AG08395 (cell line): ENCODE measurements around the gene ARHGEF10L.
A peak's percentile ranks its signal among the peaks of the same experiment; 100 is the strongest.
"Not testable (repeated sequence)": the region's sequence is repeated elsewhere in the genome, so short reads cannot be mapped to it uniquely, and the experiment has no call there.

Experiments
- DNase-seq: peaks from one replicate; pipeline ENCODE4 v3.0.0; 2012; ENCODE audit warnings: mixed read lengths, low spot score

ARHGEF10L gene

DNA sequence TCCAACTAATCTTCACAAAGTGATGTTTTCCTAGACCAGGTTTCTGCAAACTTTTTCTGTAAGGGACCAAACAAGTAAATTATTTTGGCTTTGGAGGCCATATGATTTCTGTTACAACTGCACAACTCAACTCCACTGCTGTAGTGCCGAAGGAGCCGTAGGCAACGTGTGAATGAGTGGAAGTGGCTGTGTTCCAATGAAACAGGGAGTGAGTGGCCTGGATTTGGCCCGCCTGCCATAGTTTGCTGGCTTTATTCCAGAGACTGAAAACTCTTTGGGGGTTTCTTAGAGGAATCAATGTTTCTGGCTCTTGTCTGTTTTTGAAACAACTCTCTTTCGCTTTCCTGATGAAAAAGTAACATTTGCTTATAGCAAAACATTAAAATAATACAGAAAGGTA lies 203.1 kb downstream of the ARHGEF10L start:
- peak; percentile 38 for DNase-seq

DNA sequence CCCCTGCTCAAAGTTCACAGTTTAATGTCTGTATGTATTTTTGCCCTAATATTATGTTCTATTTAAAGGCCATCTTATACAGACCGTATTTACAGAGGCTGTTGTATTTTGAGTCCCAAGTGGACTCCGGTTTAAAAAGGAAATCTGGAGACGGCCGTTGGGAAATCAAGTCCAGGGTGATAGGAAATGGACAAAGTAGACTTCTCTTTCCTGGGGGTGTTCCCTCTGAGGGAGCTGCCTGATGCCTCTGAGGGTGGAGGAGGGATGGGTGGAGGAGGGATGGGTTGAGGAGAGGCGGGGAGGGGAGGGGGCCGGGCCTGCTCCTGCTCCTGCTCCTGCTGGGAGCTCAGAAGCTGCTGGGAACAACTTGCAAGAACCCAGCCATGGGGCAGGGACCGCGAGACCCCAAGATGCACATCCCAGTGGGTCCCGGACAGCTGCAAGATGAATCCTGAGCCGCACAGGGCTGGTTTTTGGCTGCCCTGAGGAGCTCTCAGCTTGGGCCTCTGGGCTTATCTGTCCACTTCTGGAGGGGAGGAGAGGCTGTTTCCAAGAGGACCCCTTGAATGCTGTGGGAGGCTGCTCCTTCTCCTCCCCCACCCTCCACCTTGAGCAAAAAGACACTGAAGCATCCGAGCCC lies 203.6 kb downstream of the ARHGEF10L start:
- no peak for DNase-seq

DNA sequence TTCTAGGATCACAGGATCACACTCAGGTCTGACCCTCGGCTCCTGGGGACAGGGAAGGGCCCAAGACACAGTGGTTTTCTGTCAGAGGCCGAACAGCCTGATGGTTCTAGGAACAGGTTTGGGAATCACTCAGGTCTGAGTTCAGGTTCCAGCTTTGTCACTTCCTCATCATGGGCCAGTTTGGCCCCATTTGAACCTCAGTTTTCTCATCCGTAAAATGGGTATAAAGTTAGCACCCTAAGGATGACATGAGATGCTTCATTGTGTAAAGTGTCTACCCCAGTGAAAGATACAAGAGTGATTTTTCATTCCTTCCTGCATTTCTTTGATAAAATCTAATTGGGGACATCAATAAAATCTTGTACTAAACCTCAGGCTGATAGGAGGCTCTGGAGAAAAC lies 204.4 kb downstream of the ARHGEF10L start:
- no peak for DNase-seq

DNA sequence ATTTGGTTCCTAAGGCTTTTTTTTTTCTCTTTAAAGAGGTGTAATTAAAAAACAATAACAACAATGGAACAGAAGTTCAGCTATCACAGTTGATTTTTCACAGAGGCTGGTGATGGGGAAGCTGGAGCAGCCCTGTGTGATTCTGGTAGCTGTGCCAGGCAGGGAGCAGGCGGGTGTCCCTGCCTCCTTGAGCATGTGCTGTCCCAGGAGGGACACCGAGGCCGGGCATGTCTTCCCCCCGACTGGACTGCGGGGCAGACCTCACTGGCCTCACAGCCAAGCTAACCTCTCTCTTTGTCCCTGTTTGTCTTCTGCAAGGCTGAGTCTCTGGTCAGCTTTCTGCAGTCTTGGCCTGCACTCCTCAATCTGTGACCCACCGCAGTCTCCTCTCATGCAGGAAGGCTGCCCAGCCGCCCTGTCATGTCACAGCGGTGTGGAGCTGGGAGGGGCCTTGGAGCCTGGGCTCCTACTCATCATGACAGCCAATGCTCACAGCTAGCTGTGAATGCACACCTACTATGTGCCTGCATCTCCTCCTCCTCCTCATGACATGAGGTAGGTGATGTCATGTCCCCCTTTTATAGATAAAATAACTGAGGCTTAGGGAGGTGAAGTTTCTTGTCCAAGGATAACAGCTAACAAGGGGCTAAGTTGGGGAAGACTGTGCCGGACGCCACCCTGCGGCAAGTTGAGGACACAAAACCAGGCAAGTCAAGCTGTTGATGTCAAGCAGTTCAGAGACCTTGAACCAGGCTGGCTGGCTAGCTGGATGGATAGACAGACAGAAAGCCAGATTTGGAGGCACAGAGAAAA lies 205.4 kb downstream of the ARHGEF10L start:
- DNase-seq, result no peak

DNA sequence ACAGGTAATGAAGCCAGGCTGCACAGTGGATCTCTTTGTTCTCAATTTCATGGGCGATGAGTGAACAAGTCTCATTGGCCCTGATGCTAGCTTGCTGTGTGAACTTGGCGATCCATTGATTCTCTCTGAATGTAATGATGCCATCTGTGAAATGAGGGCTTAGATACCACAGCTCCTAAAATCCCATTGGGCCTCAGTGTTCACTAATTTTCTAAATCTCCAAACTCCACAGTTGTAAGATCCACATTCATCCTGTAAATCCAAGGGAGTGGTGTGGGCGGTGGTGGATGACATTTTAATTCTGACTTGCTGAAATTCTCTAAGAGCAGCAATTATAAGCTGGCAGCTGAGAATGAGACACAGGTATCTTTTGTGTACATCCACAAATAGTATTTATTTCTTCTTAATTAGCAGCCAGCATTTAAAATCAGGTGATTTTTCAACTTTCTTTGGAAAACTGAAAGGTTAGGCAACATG lies 206.0 kb downstream of the ARHGEF10L start:
- no peak for DNase-seq

DNA sequence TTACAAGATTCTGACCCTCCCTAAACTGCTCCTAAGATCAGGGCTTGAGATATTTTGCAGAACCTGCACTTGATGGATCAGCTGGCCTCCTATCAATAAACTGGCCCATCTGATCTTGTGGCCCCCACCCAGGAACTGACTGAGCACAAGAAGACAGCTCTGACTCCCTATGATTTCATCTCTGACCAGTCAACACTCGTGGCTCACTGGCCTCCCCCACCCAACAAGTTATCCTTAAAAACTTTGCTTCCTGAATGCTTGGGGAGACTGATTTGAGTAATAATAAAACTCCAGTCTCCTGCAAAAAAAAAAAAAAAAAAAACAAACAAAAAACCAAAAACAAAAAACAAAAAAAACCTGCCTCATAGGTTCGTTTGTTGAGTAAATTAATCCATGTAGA lies 206.8 kb downstream of the ARHGEF10L start:
- not testable (repeated sequence) for DNase-seq

DNA sequence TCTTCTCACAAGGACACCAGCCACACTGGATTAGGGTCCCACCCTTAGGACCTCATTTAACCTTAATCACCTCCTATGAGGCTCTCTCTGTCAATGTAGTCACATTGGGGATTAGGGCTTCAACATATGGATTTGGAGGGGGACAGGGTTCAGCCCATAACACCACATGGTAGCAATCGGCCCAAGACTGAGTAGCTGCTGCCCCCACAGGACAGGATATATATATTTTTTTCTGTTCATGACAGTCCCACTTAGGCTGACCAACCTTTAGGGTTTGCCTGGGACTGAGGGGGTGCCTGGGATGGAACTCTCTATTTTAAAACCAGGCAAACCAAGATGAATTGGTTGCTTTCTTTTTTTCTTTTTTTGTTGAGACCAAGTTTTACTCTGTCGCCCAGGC lies 207.4 kb downstream of the ARHGEF10L start:
- DNase-seq, result no peak
